ENCODE data around the gene EBI3.
"Not testable (repeated sequence)": the region's sequence is repeated elsewhere in the genome, so short reads cannot be mapped to it uniquely, and the experiment has no call there.

EBI3 gene

DNA sequence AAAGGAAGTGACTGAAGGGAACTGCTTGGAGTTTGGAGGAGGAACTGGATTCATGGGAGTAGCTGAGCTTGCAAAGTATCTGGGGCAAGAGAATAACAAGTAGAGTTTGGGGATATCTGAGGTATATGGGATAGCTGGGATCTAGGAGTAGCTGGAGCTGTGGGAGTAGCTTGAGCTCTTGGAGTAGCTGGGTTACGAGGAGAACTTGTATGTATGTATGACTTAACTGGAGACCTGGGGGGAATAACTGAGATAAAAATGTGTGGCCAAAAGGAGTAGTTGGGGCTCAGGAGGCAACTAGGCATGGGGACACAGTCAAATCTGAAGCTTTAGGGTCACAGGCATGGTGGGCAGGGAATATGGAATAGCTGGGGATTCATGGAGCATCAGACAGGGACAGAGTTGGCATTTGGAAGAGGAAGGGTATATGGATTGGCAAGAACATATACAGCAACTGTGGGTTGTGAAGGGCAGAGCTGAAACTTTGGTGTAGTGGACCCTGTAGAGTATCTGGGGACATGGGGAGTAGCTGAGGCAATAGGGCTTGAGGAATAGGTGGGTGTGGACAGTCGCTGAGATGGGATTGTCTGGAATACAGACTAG is 28.3 kb upstream of the EBI3 start:
- DNase-seq (ENCODE audit: low read depth): no peak

DNA sequence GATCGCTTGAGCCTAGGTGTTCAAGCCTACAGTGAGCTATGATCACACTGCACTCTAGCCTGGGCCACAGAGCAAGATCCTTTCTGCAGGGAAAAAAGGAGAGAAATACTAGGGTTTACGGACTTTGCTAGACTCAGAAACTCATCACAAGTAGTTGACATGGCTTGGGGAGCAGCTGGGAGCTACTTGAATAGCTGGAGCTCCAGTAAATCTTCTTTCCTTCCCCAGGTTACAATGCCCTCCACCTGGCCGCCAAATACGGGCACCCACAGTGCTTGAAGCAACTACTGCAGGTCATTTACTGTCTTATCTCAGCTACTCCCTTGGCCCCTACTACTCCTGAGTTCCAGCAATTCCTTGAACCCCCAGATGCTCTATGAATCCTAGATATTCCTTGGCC is 27.5 kb upstream of the EBI3 start:
- no peak for DNase-seq (ENCODE audit: low read depth)

DNA sequence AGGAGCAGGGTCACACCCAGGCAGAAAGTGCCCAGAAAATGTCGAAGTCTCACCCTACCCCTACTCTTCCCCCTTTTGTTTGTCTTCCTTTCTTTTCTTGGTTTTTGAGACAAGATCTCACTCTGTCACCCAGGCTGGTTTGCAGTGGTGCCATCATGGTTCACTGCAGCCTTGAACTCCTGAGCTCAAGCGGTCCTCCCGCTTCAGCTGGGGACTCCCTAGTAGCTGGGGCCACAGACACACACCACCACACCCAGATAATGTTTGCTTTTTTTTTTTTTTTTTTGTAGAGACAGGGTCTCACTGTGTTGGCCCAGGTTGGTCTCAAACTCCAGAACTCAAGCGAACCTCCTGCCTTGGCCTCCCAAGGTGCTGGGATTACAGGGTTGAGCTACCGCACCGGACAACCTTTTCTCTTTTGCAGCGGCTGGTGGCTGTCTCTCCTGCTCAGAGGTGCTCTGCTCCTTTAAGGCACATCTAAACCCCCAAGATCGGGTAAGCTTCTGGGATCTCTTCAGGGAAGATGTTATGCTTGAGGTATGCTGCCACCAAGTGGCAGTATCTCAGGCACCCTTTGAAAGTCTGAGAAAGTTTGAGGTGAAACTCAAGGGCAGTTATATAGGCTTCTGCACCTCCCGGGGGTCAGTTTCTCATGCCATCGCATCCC is 22.4 kb upstream of the EBI3 start:
- no peak for DNase-seq (ENCODE audit: low read depth)

DNA sequence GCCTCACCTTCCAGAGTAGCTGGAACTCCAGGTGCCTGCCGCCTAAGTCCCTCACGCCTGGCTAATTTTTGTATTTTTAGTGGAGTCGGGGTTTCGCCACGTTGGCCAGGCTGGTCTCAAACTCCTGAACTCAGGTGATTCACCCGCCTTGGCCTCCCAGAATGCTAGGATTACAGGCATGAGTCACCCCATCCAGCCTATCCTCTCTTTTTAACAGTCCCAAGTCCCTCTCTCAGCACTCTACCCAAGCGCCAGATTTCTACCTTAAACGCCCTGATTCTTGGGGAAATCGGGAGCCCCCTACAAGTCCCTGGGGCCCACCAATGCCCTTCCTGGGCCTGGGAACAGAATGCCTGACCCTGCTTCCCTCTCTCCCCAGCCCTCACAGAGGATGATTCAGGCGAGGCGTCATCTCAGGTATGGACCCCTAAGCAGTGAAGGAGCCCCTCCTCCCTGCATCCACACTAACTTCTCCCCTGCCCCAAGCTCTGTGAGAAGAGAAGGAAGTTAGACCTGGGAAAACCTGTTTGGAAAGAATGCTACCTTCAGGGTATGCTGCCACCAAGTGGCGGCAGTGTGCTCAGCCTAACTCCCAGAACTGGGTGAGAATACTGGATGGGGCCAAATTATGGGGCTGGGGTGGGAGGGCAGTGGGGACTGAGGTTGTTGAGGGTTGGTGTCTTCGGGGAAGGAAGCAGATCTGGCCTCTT is 20.8 kb upstream of the EBI3 start:
- no peak for DNase-seq (ENCODE audit: low read depth)

DNA sequence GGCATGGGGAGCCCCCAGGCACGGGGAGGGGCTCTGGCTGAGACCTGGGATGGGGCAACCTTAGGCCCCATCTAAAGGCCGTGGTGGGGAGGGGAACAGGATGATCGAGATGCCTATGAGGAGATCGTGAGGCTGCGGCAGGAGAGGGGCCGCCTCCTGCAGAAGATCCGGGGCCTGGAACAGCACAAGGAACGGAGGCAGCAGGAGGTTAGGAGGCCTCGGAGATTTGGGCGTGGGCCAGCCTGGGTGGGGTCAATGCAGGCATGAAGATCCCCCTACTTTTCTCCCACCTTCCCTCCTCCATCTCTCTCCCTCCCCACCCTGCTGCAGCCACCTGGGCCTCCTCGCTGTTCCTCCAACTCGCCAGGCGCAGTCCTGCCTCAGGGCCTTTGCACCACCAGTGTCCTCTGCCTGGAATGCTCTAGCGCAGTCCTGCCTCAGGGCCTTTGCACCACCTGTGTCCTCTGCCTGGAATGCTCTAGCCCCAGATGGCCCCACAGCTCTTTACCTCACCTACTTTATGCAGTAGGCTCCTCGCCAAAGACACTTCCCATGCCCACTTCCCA is 19.1 kb upstream of the EBI3 start:
- no peak for DNase-seq (ENCODE audit: low read depth)

DNA sequence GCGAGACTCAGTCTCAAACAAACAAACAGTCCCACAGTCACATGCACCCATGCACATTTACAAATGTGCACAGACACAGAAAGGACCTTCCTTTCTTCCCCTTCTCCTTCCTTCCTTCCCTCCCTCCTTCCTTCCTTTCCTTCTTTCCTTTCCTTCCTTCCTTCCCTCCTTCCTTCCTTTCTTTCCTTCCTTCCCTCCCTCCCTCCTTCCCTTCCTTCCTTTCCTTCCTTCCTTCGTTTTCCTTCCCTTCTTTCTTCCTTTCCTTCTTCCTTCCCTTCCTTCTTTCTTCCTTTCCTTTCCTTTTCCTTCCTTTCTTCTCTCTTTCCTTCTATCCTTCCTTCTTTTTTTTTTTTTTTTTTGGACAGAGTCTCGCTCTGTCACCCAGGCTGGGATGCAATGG is 16.2 kb upstream of the EBI3 start:
- no peak for DNase-seq (ENCODE audit: low read depth)

DNA sequence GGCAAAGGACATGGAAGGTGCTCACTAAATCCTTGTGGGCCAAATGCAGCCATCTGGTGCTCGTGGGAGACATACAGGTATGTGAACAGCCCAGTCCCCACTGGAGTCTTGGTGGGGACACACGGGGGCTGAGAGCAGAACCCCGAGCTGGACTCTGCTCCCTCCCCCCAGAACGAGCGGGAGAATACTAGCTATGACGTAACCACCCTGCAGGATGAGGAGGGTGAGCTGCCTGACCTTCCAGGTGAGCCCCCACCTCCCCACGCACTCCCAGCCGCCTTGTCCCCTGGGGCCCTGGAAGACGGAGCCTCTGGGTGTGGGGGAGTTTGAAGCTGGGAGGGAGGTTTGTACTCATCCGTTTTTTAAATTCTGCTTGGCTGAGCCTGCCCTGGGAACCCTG is 13.5 kb upstream of the EBI3 start:
- no peak for DNase-seq (ENCODE audit: low read depth)

DNA sequence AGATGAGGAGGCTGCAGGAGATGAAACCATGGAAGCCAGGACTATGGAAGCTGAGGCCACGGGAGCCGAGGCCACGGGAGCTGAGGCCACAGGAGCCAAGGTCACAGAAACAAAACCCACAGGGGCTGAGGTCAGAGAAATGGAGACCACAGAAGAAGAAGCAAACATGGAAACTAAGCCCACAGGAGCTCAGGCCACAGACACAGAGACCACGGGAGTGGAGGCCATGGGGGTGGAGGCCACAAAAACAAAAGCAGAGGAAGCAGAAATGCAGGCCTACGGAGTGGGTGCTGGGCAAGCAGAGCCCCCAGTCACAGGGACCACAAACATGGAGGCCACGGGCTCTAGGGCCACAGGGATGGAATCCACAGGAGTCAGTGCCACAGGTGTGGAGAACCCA is 12.5 kb upstream of the EBI3 start:
- no peak for DNase-seq (ENCODE audit: low read depth)

DNA sequence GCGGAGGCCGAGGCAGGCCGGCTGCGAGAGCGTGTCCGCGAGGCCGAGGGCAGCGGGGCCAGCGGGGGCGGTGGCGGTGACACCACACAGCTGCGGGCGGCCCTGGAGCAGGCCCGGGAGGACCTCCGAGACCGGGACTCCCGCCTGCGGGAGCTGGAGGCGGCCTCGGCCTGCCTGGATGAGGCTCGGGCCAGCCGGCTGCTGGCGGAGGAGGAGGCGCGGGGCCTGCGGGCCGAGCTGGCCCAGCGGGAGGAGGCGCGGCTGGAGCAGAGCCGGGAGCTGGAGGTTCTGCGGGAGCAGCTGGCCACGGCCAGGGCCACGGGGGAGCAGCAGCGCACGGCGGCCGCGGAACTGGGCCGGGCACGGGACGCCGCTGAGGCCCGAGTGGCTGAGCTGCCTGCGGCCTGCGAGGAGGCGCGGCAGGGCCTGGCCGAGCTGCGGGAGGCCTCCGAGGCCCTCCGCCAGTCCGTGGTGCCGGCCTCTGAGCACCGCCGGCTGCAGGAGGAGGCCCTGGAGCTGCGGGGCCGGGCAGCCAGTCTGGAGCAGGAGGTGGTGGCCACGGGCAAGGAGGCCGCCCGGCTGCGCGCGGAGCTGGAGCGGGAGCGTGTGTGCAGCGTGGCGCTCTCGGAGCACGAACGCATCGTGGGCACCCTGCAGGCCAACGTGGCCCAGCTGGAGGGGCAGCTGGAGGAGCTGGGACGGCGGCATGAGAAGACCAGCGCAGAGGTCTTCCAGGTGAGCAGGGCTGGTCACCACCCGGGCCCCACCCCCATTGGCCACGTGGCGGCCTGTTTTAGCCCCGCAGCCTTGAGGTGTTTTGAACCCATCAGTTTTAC is 11.7 kb upstream of the EBI3 start:
- DNase-seq (ENCODE audit: low read depth): no peak

DNA sequence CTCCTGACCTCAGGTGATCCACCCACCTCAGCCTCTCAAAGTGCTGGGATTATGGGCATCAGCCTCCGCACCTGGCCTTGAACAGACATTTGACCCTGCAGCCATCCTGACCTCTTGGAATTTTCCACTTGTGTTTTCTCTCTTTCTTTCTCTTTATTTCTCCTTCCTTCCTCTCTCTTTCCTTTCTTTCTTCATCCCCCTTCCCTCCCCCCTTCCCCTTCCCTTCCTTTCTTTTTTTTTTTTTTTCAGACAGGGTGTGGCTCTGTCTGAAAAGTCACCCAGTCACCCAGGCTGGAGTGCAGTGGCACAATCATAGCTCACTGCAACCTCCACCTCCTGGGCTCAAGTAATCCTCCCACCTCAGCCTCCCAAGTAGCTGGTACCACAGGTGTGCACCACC is 10.8 kb upstream of the EBI3 start:
- DNase-seq (ENCODE audit: low read depth): not testable (repeated sequence)

DNA sequence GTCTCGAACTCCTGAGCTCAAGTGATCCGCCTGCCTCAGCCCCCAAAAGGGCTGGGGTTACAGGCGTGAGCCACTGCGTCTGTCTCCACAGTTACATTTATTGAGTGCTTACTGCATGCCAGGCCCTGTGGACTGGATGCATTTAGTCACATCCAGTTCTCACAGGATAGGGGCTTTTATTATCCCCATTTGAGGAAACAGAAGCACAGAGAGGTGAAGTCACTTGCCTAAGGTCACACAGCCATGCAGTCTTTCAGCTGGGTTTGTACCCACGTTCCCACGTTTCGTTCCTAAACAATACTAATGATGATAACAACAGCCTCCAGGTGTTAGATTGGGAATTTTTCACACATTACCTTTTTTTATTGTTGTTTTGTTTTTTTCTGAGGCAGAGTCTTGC is 9.1 kb upstream of the EBI3 start:
- DNase-seq (ENCODE audit: low read depth): no peak

DNA sequence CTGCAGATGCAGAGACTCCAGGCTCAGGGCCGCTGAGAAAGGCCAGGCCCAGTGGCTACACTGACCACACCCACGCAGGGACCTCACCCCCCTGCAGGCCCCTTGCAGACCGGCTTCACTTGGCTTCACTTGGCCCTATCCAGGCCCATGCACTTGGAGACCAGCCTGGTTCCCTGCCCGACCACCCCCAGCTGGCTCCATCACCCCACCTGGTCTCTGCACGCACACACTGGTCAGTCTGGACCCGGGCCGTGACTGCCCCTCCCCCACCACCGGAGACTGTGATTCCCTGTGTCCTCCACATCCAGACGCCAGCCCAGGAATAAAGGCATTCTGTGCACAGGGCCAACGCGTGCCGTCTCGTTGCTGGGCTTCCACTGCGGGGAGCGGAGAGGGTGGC is 4.9 kb upstream of the EBI3 start:
- no peak for DNase-seq (ENCODE audit: low read depth)

DNA sequence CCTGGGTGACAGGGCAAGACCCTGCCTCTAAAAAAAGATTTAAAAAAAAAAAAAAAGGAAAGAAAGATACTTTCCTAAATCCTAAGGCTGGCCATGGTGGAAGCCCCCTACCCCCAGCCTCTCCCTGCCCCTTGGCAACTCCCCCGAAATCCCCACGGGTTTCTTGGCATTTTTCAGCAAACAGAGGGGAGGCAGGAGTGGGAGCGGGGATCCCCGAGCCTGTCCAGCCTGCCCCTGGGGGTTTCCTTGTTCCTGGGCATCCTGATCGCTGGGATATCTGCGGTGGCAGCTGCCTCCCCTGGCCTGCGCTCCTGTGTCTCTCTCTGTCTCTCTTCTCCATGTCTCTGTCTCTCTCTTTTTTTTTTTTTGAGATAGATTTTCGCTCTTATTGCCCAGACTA is 3.4 kb upstream of the EBI3 start:
- no peak for DNase-seq (ENCODE audit: low read depth)

DNA sequence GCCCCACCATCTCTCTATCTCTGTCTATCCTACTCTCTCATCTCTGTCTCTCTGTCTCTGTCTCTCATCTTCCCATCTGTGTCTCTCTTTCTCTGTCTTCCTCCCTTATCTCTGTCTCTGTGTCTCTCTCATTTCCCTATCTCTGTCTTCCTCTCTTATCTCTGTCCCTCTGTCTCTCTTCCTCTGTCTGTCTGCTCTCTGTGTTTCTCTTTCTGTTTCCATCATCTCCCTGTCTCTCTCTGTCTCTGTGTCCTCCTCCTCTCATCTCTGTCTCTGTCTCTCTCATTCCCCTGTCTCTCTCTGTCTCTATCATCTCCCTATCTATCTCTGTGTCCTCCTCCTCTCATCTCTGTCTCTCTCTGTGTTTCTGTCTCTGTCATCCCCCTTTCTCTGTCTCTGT is 1.6 kb upstream of the EBI3 start:
- DNase-seq (ENCODE audit: low read depth): no peak

DNA sequence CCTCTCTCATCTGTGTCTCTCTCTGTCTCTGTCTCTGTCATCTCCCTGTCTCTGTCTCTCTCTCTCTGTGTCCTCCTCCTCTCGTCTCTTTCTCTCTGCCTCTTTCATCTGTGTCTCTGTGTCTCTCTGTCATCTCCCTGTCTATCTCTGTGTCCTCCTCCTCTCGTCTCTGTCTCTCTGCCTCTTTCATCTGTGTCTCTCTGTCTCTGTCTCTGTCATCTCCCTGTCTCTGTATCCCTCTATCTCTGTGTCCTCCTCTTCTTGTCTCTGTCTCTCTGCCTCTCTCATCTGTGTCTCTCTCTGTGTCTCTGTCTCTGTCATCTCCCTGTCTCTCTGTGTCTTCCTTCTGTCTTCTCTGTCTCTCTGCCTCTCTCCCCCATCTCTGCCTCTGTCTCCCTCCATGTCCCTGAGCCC is 551 bp upstream of the EBI3 start:
- no peak for DNase-seq (ENCODE audit: low read depth)

DNA sequence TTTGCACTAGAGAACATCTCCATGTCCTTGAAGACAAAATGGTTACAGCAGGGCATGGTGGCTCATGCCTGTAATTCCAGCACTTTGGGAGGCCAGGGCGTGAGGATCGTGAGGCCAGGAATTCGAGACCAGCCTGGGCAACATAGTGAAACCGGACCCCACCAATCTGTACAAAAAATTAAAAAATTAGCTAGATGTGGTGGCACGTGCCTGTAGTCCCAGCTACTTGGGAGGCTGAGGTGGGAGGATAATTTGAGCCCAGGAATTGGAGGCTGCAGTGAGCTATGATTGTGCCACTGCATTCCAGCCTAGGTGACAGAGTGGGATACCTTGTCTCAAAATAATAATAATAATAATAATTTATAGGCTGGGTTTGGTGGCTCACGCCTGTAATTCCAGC is 914 bp downstream of the EBI3 start:
- DNase-seq (ENCODE audit: low read depth): not testable (repeated sequence)

DNA sequence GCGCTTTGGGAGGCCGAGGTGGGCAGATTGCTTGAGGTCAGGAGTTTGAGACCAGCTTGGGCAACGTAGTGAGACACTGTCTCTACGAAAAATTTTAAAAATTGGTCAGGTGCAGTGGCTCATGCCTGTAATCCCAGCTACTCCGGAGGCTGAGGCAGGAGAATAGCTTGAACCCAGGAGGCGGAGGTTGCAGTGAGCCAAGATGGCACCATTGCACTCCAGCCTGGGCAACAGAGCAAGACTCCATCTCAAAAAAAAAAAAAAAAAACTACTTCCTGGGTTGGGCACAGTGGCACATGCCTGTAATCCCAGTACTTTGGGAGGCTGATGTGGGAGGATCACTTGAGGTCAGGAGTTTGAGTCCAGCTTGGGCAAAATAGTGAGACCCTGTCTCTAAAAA is 2.2 kb downstream of the EBI3 start:
- not testable (repeated sequence) for DNase-seq (ENCODE audit: low read depth)

DNA sequence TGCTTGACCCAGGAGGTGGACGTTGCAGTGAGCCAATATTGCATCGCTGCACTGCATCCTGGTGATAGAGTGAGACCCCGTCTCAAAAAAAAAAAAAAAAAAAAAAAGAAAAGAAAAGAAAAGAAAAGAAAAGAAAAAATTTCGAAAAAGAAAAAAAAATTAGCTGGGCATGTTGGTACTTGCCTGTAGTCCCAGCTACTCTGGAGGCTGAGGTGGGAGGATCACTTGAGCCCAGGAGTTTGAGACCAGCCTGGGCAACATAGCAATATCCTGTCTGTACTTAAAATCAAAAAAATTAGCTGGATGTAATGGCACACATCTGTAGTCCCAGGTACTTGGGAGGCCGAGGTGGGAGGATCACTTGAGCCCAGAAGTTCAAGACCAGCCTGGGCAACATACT is 2.8 kb downstream of the EBI3 start:
- DNase-seq (ENCODE audit: low read depth): not testable (repeated sequence)

DNA sequence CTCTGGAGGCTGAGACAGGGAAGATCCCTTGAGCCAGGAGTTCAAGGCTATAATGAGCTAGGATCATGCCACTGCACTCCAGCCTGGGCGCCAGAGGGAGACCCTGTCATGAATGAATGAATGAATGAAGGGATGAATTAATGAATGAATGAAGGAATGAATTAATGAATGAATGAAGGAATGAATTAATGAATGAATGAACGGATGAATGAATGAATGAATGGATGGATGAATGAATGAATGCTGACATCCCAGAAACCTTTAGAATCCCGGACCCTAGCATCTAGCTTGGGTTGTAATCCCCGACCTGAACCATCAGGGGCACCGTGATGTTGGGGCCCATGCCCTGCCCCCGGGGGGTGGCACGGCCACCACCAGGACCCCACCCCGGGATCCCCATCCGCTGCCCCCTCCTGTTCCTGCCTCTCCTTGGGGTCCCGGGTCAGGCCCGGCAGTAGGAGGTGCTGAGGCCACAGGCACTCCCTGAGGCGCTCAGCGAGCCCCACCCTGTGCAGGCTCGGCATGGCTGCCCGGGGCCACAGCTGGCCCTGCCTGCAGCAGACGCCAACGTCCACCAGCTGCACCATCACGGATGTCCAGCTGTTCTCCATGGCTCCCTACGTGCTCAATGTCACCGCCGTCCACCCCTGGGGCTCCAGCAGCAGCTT is 3.4 kb downstream of the EBI3 start:
- no peak for DNase-seq (ENCODE audit: low read depth)

DNA sequence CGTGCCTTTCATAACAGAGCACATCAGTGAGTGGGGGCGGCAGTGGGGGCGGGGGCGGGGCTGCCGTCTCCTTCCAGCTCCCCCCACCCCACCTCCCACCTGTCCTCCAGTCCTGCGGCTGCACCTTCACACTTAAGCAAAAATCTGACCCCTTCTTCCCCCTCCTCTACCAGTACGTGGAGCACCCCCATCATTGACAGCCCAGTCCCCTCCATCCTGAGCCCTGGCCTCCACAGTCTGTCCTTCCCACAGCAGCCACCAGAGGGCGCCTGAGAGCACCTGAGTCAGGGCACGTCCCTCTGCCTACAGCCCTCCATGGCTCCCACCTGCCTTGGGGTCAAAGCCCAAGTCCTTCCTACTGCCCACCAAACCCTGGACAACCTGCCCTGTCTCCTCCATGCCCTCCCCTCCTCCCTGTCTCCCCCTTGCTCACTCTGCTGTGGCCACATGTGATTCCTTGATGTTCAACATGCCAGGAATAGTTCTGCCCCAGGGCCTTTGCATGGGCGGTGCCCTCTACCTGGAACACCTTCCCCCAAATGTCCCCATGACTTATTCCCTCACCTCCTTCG is 4.0 kb downstream of the EBI3 start:
- DNase-seq (ENCODE audit: low read depth): peak; percentile 26

DNA sequence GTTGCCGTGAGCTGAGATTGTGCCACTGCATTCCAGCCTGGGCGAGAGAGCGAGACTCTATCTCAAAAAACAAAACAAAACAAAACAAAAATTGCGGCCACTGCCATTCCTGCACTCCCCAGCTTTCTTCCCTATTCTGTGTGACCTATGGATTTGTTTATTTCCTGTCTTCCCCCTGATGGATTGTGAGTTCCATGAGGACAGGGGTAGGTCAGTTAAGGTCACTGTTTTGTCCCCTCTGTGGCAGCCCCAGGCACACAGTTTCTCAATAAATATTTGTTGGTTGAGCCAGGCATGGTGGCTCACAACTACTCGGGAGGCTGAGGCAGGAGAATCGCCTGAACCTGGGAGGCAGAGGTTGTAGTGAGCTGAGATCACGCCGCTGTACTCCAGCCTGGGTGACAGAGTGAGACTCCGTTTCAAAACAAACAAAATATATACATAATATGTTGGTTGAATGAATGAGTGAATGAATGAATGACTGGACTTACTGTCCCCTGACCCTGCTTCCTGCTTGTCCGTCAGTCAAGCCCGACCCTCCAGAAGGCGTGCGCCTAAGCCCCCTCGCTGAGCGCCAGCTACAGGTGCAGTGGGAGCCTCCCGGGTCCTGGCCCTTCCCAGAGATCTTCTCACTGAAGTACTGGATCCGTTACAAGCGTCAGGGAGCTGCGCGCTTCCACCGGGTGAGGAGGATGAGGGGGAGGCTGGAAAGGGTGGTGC is 5.0 kb downstream of the EBI3 start:
- DNase-seq (ENCODE audit: low read depth): no peak
